Hematopoietic multipotent progenitor cell (in vitro differentiated cells): ENCODE results near the gene DNAH9. TPM values are rescaled to one million over a fixed set of nuclear protein-coding genes. Genes with fewer than 3 reads are reported as not detected.

Experiments used
- DNase-seq, 3 donors: peaks; one replicate each; pipeline ENCODE4 v3.0.0-alpha.2; 2011 to 2015; ENCODE audit warnings: low read depth in 2 of 3, low spot score in 2 of 3
- total RNA-seq: library from RNA; depleted of rRNA; stranded (reverse); fragments of >200 nt; gene quantifications from one replicate; pipeline ENCODE4 v1.2.3, GENCODE V29; 2012

DNAH9 gene
- total RNA-seq, 1 donor, result under 0.01 TPM

GRCh38 chr17:11589716-11590115, 8.6 kb upstream of the DNAH9 start:
- DNase-seq, result no peak

- no peak for DNase-seq
Measured at GRCh38 chr17:11601661-11602060, 3.4 kb downstream of the DNAH9 start.

DNA sequence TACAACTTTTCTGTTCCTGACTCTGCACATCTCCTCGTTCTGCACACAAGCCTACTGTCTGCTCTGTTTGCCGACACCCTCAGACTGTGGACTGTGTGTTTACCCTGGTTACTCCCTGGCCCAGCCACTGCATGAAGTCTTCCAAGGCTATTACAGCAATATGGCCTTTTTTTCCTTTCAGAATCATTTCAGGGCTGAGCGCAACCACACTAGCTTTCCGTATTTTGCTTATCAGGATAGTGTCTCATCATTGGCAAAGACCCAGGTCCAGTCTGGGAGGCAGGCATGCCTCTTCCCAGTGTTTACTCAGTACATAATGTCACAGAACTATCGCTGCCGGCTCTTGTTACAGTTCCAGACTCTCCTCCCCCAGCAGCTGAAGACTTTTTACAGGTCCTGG, 10.1 kb downstream of the DNAH9 start:
- DNase-seq, result no peak

DNA sequence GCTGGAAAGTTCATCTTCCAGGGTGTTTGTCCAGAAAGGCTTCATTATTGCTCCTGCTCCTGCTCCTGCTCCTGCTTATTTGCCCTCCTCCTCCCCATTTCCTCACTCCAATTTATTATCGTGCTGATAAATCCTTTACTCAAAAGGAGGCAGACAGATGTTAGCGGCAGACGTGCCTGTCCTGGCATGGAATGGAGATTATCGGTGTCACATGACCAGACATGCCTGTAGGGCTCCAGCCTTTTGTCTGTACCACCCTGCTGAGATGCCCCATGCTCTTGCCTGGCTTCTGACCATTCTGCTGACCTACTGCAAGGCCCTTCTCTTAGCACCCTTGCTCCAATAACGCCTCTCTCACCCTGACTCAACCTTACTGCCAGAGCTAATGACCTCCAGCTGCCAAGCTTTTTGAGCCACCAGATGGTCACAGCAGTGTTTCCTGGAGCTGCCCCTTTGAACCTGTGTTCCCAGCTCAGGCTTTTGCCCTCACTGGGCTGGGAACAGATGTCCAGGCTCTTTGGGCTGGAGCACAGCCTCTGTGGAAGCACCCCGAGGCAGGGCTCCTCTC, 12.8 kb downstream of the DNAH9 start:
- DNase-seq, result no peak

DNA sequence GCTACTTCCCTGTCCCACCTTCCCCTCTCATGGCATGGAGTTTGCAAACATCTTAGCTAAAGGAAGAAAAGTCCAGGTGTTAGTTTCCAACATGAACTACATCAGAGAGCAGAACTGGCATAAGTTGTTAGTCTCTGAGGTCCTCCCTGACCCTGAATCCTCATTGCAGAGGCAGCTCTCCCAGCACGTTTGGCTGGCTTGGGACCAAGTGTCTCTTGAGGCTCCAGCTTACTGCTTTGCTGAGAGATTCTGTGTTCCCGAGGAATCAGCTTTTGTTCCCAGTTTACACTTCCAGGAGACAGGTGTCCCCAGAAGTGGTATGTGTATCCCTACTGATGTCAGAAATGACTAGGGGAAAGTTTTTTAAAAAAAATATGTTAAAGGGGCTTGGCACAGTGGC, 14.7 kb downstream of the DNAH9 start:
- DNase-seq, result no peak

DNA sequence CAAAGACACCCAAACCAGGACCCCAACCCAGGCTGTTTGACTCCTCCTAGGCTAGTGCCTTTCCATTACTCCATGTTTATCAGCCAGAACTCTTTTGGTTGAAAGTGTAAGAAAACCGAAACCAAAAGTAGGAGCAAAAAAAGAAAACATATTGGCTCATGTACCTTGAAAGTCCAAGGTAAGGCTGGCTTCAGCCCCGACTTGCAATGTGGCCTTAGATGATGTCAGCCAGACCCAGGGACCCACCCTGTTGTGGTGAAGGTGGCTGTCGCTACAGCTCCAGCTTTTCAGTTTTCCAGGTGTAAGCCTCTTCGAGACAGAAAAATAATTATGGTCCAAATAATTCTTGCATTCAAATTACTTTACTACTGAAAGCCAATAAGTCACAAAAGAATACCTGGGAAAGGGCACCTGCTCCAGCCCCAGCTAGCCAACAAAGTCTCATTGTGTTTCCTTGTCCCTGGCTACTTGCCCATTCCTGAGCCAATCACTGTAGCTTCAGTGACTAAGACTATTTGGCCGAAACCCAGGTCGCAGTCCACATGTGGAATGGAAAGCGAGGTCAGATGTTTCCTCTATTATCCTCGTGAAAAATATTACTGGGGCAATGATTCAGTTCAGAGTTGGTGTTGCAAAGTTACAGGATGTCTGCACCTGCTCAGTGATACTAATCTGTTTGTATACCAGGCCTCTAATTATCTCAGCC, 20.7 kb downstream of the DNAH9 start:
- DNase-seq, result no peak

GRCh38 chr17:11622492-11622891, 24.2 kb downstream of the DNAH9 start:
- DNase-seq, result no peak

GRCh38 chr17:11624976-11625375, 26.7 kb downstream of the DNAH9 start:
- no peak for DNase-seq

DNA sequence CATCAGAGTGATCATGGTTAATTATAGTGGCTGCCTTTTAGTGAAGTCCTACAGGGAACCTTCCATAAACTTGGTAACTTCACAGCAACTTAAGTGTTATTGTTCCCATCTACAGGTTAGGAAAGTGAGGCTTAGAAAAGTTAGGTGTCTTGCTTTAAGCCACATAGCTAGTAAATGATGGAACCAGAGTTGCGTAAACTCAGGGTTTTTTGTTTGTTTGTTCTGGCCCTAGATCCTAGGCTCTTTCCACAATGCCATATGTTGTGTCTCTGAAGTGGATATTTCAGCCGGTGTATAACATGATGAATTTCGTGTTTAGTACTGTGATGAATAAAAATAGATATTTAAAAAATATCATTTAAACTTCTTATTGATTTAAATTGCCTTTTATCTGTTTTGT, 27.6 kb downstream of the DNAH9 start:
- DNase-seq, result no peak

GRCh38 chr17:11627301-11627940, 29.2 kb downstream of the DNAH9 start:
- DNase-seq, result no peak

DNA sequence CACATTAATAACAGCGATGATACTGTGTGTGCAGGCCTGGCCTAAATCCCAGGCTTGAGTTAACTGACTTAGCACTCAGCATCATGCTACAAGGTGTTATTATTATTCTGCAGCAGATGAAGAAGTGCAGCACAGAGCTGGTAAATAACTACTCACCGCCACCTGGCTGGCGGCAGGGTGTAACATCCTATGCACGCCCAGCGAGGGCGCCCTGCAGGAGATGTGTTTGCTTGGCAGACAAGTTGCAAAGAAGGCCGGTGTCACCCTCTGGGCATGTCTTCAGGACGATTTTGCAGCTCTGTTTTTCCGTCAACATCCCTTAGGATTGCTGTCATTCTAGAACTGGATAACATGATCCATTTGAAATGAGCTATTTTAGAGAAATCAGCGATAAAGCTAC, 30.1 kb downstream of the DNAH9 start:
- no peak for DNase-seq

GRCh38 chr17:11628831-11629230, 30.6 kb downstream of the DNAH9 start:
- DNase-seq, result no peak

DNA sequence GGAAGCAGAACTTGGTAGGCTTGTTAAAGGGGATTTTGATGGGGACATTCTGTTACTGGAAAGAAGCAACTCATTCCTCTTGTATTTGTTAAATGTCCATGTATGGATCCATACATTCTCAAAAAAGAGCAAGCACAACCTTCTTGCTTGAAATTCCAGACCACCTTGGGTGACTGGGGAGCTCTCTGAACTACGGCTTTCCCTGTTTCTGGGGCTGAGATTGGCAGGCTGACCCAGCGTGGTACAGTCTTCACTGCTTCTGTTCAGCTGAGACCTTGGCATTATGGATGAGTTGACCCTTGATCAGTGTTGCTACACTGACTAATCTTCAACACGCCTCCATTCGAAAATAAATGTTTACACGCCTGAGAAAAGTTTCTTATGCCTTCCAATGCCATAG, 38.5 kb downstream of the DNAH9 start:
- DNase-seq, result no peak

DNA sequence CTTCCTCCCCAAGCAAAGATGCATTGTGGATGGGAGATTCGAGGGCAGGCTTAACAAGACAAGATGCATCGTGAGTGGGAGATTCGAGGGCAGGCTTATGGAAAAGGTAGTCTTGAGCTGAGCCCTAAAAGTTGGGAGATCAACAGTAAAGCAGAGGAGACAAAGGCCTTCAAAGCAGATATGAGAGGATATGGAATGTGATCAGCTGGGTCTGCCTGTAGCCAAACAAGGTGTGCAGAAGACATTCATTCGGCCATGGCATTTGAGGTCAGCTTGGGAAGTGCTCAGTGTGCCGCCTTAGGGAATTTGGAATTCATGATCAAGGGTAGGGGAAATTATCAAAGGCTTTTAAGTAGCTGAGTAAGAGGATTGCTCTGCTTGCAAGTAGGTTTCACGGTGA, 39.5 kb downstream of the DNAH9 start:
- DNase-seq, result no peak

- DNase-seq, result no peak
Measured at GRCh38 chr17:11638700-11639265, 40.5 kb downstream of the DNAH9 start.

GRCh38 chr17:11639736-11640462, 41.6 kb downstream of the DNAH9 start:
- DNase-seq, result no peak

GRCh38 chr17:11640463-11640814, 42.2 kb downstream of the DNAH9 start:
- no peak for DNase-seq

- DNase-seq, result no peak
Measured at GRCh38 chr17:11641521-11642275, 43.4 kb downstream of the DNAH9 start.

GRCh38 chr17:11642655-11643054, 44.4 kb downstream of the DNAH9 start:
- no peak for DNase-seq

DNA sequence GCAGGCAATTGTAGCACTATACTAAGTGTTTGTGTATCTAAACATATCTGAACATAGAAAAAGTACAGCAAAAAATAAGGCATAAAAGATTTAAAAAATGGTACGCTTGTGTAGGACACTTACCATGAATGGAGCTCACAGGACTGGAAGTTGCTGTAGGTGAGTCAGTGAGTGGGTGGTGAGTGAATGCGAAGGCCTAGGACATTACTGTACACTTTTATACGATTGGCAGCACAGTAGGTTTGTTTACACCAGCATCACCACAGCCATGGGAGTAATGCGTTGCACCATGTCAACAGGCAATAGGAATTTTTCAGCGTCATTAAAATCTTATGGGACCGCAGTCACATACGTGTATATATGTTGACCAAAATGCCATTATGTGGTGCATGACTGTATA, 45.6 kb downstream of the DNAH9 start:
- no peak for DNase-seq
